Ovary (tissue), 9 donors: ENCODE results near the gene RNF114. TPM values are rescaled to one million over a fixed set of nuclear protein-coding genes. Genes with fewer than 3 reads are reported as not detected.

ENCODE experiments used
- DNase-seq, 5 donors: peaks; one replicate each; pipeline ENCODE4 v3.0.0-alpha.2; 2019 to 2020
- H3K27ac ChIP-seq, 2 donors: fragments of 200-600 bp; one replicate each; pipeline versions ENCODE4 v1.5.1 to v1.8.0; 2019 to 2022
- H3K27me3 ChIP-seq: fragments of 200-600 bp; one replicate; pipeline ENCODE4 v1.8.0; 2022
- H3K36me3 ChIP-seq: fragments of 200-600 bp; sonication (generic); one replicate; pipeline ENCODE4 v1.5.1; 2019
- H3K4me1 ChIP-seq: one replicate; pipeline ENCODE4 v1.8.1; 2013; ENCODE audit warnings: mild to moderate bottlenecking, moderate library complexity; ENCODE audit not compliant: insufficient read depth
- H3K4me3 ChIP-seq: fragments of 200-600 bp; sonication (generic); one replicate; pipeline ENCODE4 v1.5.1; 2017
- H3K9me3 ChIP-seq, 2 donors: fragments of 200-600 bp in 1 of 2; sonication (generic) in 1 of 2; one replicate each; pipeline versions ENCODE4 v1.5.1 to v1.8.1; 2013 to 2019; ENCODE audit warnings: mild to moderate bottlenecking in 1 of 2, moderate library complexity in 1 of 2
- EP300 ChIP-seq: sonication (generic); formaldehyde crosslinking; IDR thresholded peaks from one replicate; pipeline ENCODE4 v1.6.1; 2017; ENCODE audit warnings: antibody characterized with exemption
- POLR2A ChIP-seq: fragments of 450-650 bp; IDR thresholded peaks from one replicate; pipeline ENCODE4 v1.6.1; 2017; ENCODE audit warnings: antibody characterized with exemption, mild to moderate bottlenecking, moderate library complexity
- WGBS, 3 donors: extraction: QIAGEN DNeasy Blood & Tissue Kit in 1 of 3; methylation state at CpG; one replicate each; pipeline versions ENCODE4 v1.1.5 to v1.1.7; 2013 to 2017; 5-methylcytosine and 5-hydroxymethylcytosine counted together
- intact Hi-C, 4 donors: fragments of 100-400 bp; cut with DNase I; formaldehyde crosslinking; loops; one replicate each; pipeline versions ENCODE4 v1.11.0 to v1.15.1; 2022 to 2023
- polyA plus RNA-seq, 2 donors: library from polyadenylated mRNA; stranded (reverse); fragments of 200-250 nt in 1 of 2; fragments of 350-450 nt in 1 of 2; fragmentation: Illumina TruSeq in 1 of 2; extraction: RNeasy Lipid Tissue Mini Kit (QIAGEN cat#74804) in 1 of 2; gene quantifications; one replicate each; pipeline ENCODE4 v1.2.3, GENCODE V29; 2013 to 2014
- total RNA-seq, 7 donors: library from RNA; depleted of rRNA in 2 of 7; stranded (reverse); fragments of >200 nt in 2 of 7; fragmentation: NEBNext Ultra II Directional in 3 of 7; extraction: Animal tissue kit (Norgen Biotek cat#: 25700) in 3 of 7; gene quantifications; one replicate each; pipeline versions ENCODE4 v1.1.0 to v1.2.4, GENCODE V29; 2016 to 2023
- TF ChIP-seq, protein P1 (sequence below), 3 donors: fragments of 450-650 bp in 2 of 3; fragments of 200-600 bp in 1 of 3; IDR thresholded peaks; one replicate each; pipeline versions ENCODE4 v1.5.1 to v1.8.0; 2016 to 2022; ENCODE audit warnings: antibody characterized with exemption in 3 of 3, mild to moderate bottlenecking in 1 of 3
- donor health status: DM: no; HTN: no; CAD: no; lungs with moderate emphysema.
- donor health status: DM: no; HTN: no; CAD: no.
- donor health status: Bipolar disorder and iron deficiency.
- donor health status: DM: yes; HTN: yes; CAD: no.
- donor health status: DM: no; HTN: no; CAD: no.
- donor health status: DM: yes; HTN: yes; CAD: no.

The RNF114 gene
- total and polyA plus RNA-seq, 9 donors = 44.2 to 186 (median 65.2) TPM

DNA sequence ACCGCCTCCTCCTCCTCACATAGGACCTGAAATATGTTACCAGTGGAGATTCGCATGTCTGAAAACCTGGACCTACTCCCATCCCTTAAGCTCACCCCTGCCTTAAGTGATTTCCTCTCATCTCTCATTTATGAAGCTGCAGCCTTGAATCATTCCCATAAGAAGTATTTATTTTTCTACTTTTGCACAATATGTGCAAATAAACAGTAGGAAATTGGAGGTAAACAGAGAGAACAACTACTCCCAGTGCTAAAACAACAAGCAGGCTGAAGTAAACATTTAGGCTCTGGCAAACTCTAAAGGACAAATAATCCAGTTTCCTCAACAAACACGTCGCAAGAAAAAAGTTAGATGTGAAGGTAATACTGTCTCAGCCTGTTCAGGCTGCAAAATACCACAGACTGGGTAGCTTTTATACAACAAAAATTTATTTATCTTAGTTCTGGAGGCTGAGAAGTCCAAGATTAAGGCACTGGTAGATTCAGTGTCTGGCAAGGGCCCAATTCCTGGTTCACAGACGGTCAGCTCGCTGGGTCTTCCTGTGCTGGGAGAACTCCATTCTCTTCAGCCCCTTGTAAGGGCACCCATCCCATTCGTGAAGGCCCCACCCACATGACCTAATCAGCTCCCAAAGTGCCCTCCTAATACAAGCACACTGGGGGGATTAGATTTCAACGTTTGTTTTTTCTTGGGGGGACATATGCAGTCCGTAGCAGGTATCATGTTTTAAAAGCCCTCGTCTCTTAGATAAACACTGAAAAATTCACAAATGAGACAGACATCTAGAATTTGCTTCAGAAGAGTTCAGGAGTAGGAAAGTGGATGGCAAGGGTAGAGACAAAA is 36.4 kb upstream of the RNF114 start:
- 29 to 64% (median 57%) methylated on average over 10 of the region's 10 CpGs for WGBS, 3 donors
- Histone ChIP-seq H3K27me3 (no peaks in the 10 kb centered on the region), H3K36me3 (no peaks in the 10 kb centered on the region), H3K27ac (no peak overlapping the region), H3K4me1 (no peaks in the 10 kb centered on the region), H3K4me3 (no peak overlapping the region), H3K9me3 (no peaks in the 10 kb centered on the region)
- no peak for TF ChIP-seq EP300
- TF ChIP-seq, protein P1, sequence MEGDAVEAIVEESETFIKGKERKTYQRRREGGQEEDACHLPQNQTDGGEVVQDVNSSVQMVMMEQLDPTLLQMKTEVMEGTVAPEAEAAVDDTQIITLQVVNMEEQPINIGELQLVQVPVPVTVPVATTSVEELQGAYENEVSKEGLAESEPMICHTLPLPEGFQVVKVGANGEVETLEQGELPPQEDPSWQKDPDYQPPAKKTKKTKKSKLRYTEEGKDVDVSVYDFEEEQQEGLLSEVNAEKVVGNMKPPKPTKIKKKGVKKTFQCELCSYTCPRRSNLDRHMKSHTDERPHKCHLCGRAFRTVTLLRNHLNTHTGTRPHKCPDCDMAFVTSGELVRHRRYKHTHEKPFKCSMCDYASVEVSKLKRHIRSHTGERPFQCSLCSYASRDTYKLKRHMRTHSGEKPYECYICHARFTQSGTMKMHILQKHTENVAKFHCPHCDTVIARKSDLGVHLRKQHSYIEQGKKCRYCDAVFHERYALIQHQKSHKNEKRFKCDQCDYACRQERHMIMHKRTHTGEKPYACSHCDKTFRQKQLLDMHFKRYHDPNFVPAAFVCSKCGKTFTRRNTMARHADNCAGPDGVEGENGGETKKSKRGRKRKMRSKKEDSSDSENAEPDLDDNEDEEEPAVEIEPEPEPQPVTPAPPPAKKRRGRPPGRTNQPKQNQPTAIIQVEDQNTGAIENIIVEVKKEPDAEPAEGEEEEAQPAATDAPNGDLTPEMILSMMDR (IDR thresholded peaks at IDR 0.05) = no peak
- TF ChIP-seq POLR2A = no peak
- intact Hi-C loops = no loop called here
- no peak for DNase-seq

GRCh38 chr20:49901588-49901987 is 34.6 kb upstream of the RNF114 start:
- intact Hi-C loops = no loop called here
- Histone ChIP-seq H3K27me3 (no peaks in the 10 kb centered on the region), H3K9me3 (no peaks in the 10 kb centered on the region), H3K4me1 (no peaks in the 10 kb centered on the region), H3K4me3 (no peak overlapping the region), H3K36me3 (no peaks in the 10 kb centered on the region), H3K27ac (no peak overlapping the region)
- 73 to 91% (median 87%) methylated on average over 5 of the region's 5 CpGs for WGBS, 3 donors
- no peak for DNase-seq
- TF ChIP-seq EP300 (no peak), POLR2A (no peak)
- TF ChIP-seq, protein P1 (IDR thresholded peaks at IDR 0.05) = no peak

DNA sequence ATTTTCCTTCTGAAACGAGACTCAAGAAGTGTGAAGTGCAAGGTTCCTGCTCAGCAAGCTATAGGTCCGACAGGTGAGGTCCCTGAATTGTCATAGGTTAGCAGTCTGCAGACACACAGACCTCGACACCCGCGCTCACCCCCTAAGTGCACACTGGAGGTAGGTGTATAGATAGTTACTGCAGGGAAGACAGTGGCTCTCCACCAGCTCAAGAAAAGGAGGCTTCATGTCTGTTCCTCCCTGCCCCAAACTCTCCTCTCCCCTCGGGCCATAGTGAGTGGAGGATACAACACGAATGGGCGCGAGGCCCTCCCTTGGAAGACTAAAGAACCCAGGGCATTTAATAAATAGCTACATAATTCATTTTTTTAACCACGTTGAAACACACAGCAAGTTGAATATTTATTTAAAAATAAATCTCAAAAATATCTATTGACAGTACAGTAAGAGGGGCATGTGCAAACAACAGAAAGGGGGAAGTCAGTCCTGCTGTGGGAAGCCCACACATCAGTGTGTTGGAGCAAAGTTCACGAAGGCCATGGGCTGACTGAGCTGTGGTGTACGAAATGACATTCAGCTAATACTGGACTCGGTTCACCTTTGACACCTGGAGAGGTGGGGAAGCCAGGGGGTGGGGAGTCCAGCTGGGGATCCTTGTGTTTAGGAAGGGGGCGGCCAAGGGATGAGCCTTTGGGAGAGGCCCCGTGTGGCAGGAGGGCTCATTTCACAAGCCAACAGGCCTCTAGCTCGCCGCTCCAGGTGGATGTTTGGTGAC is 31.6 kb upstream of the RNF114 start:
- TF ChIP-seq, protein P1 (IDR thresholded peaks at IDR 0.05) = no peak
- TF ChIP-seq EP300 (no peak), POLR2A (no peak)
- intact Hi-C loops = no loop called here
- 84 to 89% (median 86%) methylated on average over 17 of the region's 17 CpGs for WGBS, 3 donors
- Histone ChIP-seq H3K9me3 (no peaks in the 10 kb centered on the region), H3K4me3 (no peak overlapping the region), H3K4me1 (no peaks in the 10 kb centered on the region), H3K36me3 (no peaks in the 10 kb centered on the region), H3K27me3 (no peaks in the 10 kb centered on the region), H3K27ac (no peak overlapping the region)
- DNase-seq = no peak

DNA sequence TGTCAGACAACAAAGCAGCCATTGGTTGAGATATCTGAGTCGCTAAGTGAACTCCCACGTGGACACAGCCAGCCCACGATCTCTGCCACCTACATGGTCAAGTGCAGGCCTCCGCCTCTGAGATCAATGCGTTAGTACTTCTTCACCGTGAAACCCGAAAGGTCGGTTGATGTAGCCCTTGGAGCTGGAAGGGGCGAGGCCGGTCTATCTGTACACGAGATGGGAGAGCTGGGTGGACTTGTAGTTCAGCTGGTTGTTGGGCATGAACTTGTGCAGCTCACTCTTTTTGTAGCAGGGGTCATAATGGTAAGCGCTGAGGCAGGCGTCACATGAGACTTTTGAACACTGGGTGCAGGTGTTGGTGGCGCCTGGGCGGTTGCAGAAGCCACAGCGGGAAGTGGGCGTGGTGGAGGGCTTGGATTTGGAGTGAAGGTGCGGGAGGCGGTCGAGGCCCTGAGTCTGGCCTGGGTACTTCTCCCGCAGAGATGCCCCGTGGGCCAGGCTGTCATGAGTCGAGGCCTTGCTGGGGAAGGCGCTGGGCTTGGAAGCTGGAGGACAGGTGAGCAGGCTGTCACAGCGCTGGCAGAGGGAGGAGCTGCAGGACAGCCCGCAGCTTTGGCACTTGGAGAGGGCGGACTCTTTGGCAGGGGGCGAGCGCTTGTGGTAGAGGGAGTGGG is 30.6 kb upstream of the RNF114 start:
- H3K27me3 ChIP-seq = no peaks in the 10 kb centered on the region
- H3K4me1 ChIP-seq = no peaks in the 10 kb centered on the region
- H3K36me3 ChIP-seq = no peaks in the 10 kb centered on the region
- WGBS, 3 donors = 88 to 92% (median 89%) methylated on average over 29 of the region's 29 CpGs
- no peak overlapping the region for H3K4me3 ChIP-seq
- no peak for TF ChIP-seq POLR2A
- no peak for TF ChIP-seq EP300
- TF ChIP-seq, protein P1 (IDR thresholded peaks at IDR 0.05) = no peak
- DNase-seq = no peak
- intact Hi-C loops = no loop called here
- no peaks in the 10 kb centered on the region for H3K9me3 ChIP-seq
- H3K27ac ChIP-seq = no peak overlapping the region
